ENCODE data around the gene SLC1A2.

SLC1A2 gene

DNA sequence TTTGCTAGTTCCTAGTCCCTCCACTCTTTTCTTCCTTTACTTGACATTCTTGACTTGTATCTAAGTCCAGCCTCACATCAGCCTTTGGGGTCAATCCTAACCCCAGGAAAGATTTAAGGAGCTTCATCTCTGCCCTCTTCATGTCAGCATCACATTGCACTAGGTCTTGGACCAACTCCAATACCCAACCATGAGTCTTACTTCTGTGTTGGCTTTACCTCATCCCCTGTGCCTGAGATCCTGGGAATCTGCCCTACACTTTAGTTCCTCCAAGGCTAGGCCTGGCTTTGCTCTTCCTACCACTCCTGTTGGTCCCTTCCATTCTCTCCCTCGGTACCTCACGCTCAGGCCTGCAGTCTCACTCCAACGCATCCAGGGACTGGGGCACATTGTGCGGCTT lies 117.0 kb downstream of the SLC1A2 start:
- no peak for DNase-seq (ENCODE audit: low spot score)

DNA sequence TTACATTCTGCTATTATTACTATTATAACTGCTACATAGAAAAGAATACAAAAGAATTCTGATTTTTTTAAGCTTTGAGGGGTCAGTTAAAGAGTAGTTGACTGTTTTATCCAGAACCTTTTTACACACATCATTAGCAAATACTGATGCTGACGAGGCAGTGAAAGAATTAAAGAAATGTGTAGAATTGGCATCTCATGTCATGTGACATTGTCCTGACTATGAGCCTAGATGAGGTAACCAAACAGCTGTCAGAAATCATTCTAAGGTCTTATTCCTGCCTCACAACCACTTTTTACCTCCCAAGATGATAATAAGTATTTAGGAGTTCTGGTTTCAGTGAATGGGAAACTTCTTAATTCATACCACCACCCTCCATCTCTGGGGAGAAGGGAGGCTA lies 121.0 kb downstream of the SLC1A2 start:
- DNase-seq (ENCODE audit: low spot score) = no peak

DNA sequence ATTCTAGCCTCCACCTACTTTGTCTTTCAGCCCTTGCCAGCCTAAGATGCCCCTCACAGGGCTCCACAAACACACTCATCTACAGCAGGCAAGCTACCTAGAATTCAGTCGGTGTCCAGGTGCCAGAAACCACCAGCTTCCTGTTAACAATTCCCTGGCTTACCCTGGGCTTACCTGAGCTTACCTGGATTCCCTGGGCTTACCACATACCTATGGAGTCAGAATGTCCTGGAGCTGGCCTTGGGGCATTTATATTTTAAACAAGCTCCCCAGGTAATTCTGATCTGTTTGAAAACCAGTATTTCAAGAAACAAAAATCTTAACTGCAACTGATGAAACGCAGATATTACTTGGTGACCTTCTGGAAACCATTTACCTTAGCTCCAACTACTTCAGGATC lies 123.6 kb downstream of the SLC1A2 start:
- no peak for DNase-seq (ENCODE audit: low spot score)

DNA sequence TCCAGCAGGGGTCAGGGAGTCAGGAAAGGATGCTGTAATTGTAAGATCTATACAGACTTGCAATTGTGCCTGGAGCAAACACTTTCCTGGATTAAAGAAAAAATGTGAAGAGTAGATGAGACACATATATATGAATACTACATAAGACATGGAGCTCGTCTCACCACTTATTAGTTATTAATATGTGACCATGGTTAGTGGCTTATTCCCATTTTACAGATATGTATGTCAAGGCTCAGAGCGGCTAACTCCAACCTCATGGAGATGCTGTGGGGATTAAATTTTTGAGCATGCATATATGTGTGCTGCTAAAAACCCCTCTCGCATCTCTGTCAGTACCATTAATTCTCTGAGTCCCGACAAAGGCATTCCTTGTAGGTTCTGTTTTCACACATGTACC lies 125.7 kb downstream of the SLC1A2 start:
- no peak for DNase-seq (ENCODE audit: low spot score)

DNA sequence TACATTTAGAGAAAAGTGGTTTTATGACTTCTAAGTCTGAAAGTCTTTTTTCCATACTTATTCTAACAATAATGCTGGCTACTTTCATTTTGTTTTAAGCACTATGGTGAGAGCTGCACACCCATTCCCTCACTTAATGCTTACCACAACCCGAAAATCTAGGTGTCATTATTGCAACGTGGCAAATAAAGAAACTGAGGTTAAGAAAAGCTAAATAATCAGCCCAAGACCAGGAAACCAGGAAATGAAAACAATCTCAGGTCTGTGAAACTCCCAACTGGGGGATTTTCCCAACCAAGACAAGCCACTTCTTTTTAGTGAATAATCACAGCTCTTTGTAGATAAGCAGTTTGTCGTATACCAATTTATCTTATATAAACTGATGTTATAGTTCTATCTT lies 126.3 kb downstream of the SLC1A2 start:
- no peak for DNase-seq (ENCODE audit: low spot score)

DNA sequence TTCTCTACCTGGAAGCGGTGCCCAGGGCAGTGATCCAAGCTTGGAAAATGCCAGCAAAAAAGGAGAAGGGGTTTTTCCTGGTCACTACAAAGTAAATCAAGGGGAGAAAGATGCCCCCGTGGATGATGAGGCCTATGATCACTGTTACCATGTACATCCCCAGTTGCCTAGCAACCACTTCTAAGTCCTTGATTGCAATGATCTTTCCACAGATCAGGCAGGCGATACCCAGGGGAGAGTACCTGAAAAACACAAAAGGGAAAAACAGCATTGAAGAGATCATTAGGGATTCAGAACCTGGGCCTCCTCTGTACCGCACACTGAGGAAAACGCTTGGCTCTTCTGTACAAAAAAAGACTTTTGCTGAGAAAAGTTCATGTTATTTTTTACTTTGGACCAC lies 127.1 kb downstream of the SLC1A2 start:
- no peak for DNase-seq (ENCODE audit: low spot score)

DNA sequence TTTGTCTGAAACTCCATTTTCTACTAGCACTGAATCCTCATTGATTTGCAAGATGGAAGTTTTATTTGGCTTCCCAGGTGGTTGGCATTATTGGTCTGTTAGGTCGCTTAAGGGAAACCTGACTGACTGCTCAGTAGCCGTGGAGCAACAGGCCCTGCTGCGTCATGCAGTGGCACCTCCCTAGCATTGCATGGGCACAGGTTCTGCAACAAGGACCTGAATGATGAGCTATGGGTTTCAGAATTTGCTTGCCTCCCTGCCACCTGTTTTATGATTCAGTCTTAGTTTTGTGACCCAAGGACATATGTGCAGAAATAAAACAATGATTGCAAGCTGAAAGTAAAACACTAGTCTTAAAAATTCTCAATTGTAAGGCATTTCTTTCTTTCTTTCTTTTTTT lies 128.5 kb downstream of the SLC1A2 start:
- DNase-seq (ENCODE audit: low spot score) = no peak

DNA sequence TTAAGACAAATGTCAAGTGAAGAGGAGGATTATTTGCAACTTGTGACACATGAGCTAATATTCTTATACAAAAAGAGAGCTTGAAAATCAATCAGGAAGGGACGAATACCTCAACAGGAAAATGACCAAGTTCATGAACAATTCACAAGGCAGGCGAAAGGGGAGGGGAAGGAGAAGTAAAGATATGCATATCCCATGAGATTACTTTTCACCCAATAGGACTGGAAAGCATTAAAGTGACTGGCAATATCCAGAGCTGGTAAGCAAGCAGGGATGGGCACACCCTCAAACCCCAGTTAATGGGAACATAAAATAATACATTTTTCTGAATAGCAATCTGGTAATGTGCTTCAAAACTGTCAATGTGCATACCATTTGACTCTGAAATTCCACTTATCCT lies 129.5 kb downstream of the SLC1A2 start:
- no peak for DNase-seq (ENCODE audit: low spot score)

DNA sequence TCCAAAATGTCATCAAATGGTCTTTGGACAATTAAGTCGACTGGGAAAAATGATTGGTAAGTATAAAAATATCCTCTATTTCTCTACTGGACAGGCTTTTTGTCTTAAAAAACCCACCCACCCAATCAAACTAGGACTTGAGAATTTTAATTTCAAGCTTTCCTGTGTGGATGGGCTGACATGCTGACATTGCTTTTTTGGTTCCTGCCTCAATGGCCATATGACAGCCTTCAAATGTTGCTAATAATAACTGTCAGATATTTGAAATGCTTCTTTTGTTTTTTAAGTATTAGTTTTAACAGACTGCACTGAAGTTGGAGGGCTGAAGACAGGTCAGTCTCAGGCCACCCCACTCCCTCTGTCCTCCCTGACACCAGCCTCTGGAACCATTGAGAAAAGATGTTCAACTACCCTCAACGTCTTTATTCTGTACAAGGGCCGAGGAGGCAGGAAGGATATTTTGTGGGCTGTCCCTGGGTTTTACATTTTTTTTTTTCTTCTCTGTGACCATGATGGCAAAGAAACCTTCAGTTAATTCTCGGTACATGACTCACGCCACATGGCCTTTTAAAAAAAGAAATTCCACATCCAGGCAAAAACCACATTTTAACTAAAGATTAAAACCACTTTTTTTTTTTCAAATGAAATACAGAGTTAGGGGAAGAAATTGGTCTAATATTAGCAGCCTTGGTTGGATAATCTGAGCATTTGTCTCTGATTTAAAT lies 130.4 kb downstream of the SLC1A2 start:
- no peak for DNase-seq (ENCODE audit: low spot score)

DNA sequence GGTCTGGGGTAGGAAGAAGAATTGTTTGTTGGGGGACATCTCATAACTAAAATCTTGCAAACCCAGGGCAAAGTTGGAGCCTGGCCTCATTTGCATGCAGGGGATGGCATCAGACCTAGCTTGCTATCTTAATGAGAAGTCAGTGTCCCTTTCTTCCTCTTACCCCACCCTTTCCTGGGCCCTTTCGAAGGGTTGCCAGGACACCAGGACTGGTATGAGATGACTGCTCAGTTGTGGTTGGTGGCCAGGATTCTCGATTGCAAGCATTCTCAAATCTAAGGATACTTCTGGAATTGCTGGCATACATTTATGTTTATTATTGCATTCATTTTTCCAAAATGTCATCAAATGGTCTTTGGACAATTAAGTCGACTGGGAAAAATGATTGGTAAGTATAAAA lies 131.0 kb downstream of the SLC1A2 start:
- no peak for DNase-seq (ENCODE audit: low spot score)

DNA sequence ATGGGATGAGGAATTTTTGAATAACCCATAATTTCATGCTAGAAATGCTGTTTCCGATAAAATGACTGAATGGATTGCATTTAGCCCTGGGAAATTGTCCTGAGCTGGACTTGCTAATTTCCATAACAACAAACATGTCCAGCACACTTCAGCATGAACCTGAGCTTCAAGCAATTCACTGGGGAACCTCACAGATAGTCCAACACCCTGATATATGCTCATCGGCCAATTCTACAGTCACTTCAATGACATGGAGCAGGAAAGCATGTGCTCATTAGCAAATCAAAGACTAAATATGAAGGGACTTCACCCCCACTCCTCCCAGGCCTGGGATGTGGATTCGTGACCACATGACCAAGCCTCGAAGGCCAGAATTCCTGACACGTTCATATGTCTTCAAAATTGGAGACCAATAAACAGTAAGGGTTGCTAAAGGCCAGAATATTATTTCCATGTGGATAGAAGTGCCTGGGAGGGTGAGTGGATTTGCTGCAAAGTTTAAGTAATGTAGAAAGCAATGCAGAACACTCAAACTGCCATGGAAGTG lies 131.9 kb downstream of the SLC1A2 start:
- no peak for DNase-seq (ENCODE audit: low spot score)

DNA sequence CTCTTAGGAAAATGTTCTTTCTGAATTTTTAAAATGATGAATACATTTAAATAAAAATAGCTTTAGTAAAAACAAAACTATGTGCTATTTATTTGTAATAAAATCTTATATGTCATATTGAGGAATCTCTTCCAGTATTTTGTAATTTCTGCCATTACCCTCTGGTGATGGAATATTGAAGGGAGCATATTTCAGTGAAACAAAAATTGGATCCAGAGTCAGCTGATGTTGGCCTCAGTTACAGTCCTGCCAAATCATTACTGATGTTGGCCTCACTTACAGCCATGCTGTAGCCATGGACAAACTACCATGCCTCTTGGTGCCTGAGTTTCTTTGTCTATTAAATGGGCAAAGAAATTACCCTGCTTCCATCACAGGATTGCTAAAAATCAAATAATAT lies 133.2 kb downstream of the SLC1A2 start:
- no peak for DNase-seq (ENCODE audit: low spot score)

DNA sequence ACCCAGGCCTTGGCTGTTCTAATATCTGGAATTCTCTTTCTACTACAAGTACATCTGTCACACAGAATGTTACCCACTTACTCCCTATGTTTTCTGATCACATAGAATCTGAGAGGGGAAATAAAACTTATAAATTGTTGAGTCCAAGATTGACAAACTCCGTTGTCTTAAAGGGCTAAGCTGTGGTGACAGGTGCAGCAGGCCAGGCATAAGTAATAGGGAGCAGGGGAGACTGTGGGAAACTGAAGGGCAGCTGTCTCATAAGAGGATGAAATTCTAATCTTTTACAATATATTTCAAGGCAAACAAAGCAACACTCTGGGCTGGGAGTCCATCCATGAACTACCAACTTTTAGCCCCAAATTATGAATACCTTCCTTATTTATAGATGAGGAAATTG lies 133.9 kb downstream of the SLC1A2 start:
- no peak for DNase-seq (ENCODE audit: low spot score)

DNA sequence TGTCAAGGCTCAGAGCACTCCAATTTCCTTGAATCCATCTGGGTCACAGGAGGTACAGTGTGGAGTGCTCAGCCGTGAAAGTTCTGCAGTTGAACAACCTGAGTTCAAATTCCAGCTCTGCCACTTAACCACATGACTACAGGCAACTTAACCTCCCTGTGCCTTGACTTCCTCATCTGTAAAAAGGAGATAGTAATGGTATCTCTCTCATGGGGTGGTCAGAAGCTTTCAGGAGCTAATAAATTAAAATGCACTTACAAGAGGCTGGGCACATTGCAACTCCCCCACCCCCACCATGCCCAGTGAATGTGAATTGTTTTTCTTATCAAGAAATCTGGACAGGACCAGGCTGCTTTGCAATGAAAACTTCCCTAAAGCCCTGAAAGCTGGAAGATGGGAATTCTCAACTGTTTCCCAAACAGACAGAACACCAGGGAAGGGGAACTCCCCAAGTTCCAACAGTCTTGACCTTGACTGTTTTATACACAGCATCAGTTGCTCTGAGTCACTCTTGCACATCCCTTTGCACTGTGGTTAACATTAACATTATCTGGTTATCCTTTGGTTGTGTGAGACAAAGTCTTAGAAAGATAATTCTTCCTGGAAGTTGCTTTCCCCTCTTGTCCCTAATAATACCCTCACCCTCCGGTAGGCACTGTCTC lies 137.0 kb downstream of the SLC1A2 start:
- DNase-seq (ENCODE audit: low spot score) = no peak

DNA sequence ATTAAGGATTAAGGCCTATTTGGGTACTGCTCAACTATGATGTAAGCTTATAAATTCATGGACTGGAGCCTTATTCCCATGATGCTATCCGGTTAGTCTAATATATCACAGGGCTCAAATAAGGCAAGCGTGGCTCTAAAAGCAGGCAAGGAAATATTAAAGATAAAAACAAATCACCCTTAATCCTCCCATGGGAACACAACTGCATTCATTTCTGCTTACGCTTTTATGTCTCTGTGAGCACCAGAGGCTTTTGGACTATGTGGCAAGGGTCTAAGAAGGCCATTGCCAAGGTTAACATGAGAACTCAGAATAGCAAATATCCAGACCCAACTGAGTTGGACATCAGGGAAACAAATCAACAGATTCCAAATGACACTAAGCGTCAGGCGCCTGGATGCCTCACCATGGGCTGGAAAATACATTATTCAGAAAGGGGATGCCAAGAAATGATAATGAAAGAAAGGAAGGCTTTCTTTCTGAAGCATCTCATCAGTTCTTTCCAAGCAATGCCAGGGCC lies 138.1 kb downstream of the SLC1A2 start:
- DNase-seq (ENCODE audit: low spot score) = no peak

DNA sequence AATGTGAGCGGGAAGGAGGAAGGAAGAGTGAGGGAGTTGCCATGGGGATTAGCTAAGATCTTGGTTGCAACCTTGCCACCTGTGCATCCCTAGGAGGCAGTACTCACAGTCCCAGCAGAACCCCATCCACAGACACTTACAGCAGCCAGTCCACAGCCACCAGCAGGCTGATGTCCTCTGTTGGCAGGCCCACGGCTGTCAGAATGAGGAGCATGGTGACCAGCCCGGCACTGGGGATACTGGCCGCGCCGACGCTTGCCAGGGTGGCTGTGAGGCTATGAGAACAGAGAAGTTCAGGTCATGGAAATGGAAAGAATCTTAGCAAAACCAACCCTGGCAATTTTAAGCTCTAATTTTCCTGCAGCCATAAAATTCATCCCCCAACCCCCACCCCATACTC lies 138.6 kb downstream of the SLC1A2 start:
- DNase-seq (ENCODE audit: low spot score) = no peak

DNA sequence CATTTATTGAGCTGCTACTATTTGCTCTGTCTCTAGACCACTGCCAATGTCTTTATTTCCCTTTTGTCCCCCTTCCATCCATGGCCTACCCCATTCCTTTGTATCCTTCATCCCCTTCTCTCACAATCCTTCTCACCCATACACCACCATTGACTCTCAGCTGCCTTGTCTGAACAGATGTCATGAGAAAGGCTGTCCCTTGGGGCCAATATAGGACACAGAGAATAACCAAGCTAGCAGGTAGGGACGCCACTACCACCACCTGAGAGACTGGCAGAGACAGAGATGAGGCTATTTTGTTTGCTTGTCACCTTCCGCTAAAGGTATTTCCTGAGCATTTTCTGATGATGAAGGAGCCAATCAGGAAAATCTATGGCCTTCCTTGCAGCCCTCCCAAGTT lies 141.5 kb downstream of the SLC1A2 start:
- DNase-seq (ENCODE audit: low spot score) = no peak

DNA sequence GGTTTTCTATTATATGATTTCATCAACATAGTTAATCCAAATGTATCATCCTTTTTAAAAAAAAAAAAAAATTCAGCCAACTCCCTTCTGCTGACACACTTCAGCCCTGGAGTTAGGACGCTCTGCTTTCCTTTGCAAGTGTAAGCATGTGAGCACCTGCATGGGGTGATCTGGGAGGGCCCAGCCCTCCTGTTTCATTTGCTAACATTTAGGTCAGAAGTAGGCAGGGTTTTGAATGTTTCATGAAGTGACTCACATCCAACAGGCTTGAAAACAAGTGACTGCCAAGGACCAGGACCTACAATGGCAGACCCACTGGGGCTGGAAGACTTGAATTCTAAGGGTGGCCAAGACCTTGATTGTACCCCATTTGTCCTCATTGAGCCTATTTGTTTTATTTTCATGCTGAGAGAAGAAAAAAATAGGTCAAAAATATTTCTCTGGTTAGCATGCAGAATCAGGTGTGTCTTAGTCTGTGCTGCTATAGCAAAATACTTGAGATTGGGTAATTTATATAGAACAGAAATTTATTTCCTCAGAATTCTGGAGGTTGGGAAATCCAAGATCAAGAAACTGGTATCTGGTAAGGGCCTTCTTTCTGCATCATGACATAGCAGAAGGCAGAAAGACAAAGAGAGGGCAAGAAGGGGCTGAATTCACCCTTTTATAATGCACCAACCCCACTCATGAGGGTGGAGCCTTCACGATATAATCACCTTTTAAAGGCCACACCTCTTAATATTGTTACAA lies 142.8 kb downstream of the SLC1A2 start:
- DNase-seq (ENCODE audit: low spot score) = no peak

DNA sequence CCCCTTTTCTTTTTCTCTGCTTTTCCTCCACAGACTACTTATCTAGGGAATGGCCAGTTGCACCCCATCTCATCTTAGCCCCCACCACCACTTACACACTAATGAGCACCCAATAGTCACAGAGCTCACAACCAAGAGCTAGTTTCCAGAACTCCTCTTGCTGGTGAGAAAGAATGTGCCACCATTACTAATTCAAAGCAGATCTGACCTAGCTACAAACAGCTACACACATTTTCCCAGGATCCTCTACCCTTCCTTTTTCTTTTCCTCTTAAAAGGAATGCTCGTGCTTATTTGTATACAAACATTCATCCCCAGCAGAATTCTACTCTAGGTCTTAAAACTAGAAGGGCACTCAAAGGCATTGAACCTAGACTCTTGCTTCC lies 143.6 kb downstream of the SLC1A2 start:
- DNase-seq (ENCODE audit: low spot score) = no peak

DNA sequence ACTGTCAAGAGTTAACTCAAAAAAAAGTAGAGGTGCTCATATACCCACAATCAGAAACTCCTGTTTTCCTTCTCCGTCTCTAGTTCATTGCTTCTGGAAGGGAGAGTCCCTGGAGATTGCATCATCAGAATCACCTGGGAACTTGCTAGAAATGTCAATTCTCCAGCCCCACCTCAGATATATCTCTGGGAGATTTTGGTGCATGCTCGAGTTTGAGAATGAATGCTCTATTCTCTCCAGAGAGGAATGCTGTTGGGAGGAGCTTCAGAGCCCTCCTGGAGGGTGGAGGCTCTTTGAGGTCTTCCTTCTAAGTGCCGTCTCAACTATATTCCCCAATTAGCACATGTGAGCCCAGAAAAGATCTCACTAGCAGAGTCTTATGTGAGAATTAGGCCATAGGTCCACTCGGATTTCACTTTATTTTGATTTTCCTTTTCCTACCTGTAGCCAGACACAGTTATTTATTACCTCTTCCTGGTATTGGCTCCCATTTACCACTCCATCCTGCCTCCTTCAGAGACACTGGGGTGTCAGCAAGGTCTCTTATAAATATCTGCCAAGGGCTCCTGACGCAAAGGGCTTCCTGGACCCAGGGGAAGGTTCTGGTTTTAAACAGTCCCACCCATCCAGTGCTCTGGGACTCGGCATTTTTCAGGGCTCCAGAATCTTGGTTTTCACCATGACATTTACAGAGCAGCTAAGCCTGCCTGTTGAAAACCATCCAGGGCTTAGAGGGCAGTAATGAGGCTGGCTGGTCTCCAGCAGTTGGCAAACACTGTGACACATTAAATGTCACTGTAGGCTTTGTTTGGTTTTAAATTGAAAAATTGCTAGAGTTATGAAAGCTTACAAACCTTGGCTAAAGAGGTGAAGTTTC lies 144.2 kb downstream of the SLC1A2 start:
- peak; percentile 32 for DNase-seq (ENCODE audit: low spot score)

DNA sequence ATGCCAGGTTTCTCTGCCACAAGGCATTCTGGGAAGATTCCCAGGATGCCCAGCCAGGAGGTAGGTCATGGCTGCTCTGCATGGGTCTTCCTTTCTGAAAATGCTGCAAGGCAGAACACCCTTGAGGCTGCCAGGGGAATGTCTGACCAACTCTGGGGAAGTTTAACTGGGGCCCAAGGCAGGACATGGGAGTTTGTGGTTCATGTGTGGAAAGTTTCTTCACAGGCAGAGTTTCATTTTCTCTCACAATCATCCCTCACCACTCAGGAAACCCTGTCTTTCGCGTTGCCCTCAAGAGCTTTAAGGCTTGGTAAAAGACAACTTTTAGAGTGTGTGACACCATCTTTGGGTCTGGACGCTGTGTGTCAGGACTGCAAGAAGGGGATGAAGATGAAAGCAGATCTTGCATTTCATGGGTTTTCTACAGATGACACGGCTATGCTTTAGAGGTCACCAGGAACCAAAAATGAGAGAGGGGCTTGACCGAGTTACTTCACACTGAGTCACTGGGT lies 146.9 kb downstream of the SLC1A2 start:
- no peak for DNase-seq (ENCODE audit: low spot score)

DNA sequence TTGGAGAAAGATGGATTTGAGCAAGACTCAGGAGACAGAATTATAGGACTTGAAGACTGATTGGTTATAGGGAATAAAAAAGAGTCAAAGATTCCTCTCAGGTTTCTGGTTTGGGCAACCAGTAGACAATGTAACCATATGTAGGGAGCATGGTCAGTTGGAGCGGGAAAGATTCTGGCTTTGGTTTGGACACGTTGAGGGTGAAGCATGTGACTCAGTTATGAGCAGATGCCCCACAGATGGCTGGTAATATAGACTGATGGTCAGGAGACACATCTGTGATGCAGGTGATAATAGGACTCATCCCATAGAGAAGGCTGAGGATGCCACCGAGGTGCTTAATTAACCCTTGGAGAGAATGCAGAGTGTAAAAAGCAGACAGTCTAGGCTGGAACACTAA lies 148.3 kb downstream of the SLC1A2 start:
- DNase-seq (ENCODE audit: low spot score) = no peak

All from iPS-NIHi11 (cell line).